Mucosa of descending colon (tissue), 3 donors: ENCODE data around the gene BCO1. TPM values are rescaled to one million over a fixed set of nuclear protein-coding genes. Genes with fewer than 3 reads are reported as not detected.
A peak's percentile ranks its signal among the peaks of the same experiment; 100 is the strongest.

Source experiments
- ATAC-seq: fragments of 200-7000 bp; cut with Tn5 transposase; one replicate; pipeline ENCODE4 v1.9.1; 2020; ENCODE audit warnings: mild to moderate bottlenecking, moderate library complexity
- DNase-seq, 3 donors: peaks; one replicate each; pipeline ENCODE4 v3.0.0-alpha.2; 2020
- H3K36me3 ChIP-seq: fragments of 200-600 bp; one replicate; pipeline ENCODE4 v1.8.0; 2021; ENCODE audit warnings: low read depth, mild to moderate bottlenecking
- H3K4me1 ChIP-seq: fragments of 200-600 bp; one replicate; pipeline ENCODE4 v1.8.0; 2021; ENCODE audit warnings: low read depth, mild to moderate bottlenecking
- H3K4me3 ChIP-seq: fragments of 200-600 bp; one replicate; pipeline ENCODE4 v1.8.0; 2021; ENCODE audit warnings: mild to moderate bottlenecking
- H3K9me3 ChIP-seq: fragments of 200-600 bp; one replicate; pipeline ENCODE4 v1.8.0; 2021; ENCODE audit warnings: mild to moderate bottlenecking
- CTCF ChIP-seq: fragments of 200-600 bp; IDR thresholded peaks from one replicate; pipeline ENCODE4 v1.8.0; 2022; ENCODE audit warnings: antibody characterized with exemption, mild to moderate bottlenecking
- intact Hi-C, 2 donors: fragments of 100-400 bp; cut with DNase I in 1 of 2; cut with micrococcal nuclease in 1 of 2; formaldehyde crosslinking; loops; one replicate each; pipeline versions ENCODE4 v1.11.0 to v1.11.1; 2022; cut with DNase I, micrococcal nuclease
- total RNA-seq, 3 donors: library from RNA; stranded (reverse); fragmentation: NEBNext Ultra II Directional in 2 of 3; extraction: Animal tissue kit (Norgen Biotek cat#: 25700) in 2 of 3; gene quantifications; one replicate each; pipeline versions ENCODE4 v1.2.1 to v1.2.4, GENCODE V29; 2021 to 2023
- donor health status: DM: no; HTN: no; CAD: no; lungs with moderate emphysema.
- donor health status: DM: no; HTN: no; CAD: no.
- donor health status: DM: no; HTN: yes; CAD: no.

The BCO1 gene
- total RNA-seq, 3 donors from 2014 or later, result 2.2 to 6.5 (median 4.5) TPM

- H3K9me3 ChIP-seq, result no peaks in the 10 kb centered on the region
- no peak for DNase-seq
- no peak overlapping the region for H3K4me3 ChIP-seq
- intact Hi-C loops, result no loop called here
- H3K36me3 ChIP-seq, result no peaks in the 10 kb centered on the region
- ATAC-seq, result no peak
- no peaks in the 10 kb centered on the region for H3K4me1 ChIP-seq
- no peak for TF ChIP-seq CTCF
These were observed 25.5 kb upstream of the BCO1 start for GRCh38 chr16:81212830-81213465.

- intact Hi-C loops, result no loop called here
- H3K4me3 ChIP-seq, result no peak overlapping the region
- peak; percentile 9 for TF ChIP-seq CTCF
- H3K9me3 ChIP-seq, result no peaks in the 10 kb centered on the region
- H3K36me3 ChIP-seq, result no peaks in the 10 kb centered on the region
- peak; percentile 63 for ATAC-seq
- DNase-seq, result peak in 2 of 3 donors; percentile 39 to 46
- H3K4me1 ChIP-seq, result no peaks in the 10 kb centered on the region
These were observed 23.7 kb upstream of the BCO1 start for GRCh38 chr16:81214745-81215166.

GRCh38 chr16:81216114-81216513, 22.4 kb upstream of the BCO1 start:
- Histone ChIP-seq H3K4me3 (no peak overlapping the region), H3K4me1 (no peaks in the 10 kb centered on the region), H3K9me3 (no peaks in the 10 kb centered on the region), H3K36me3 (no peaks in the 10 kb centered on the region)
- no peak for DNase-seq
- no peak for TF ChIP-seq CTCF
- intact Hi-C loops, result no loop called here
- ATAC-seq, result no peak

- Histone ChIP-seq H3K4me1 (no peaks in the 10 kb centered on the region), H3K36me3 (no peaks in the 10 kb centered on the region)
- no peak for ATAC-seq
These were observed 21.8 kb upstream of the BCO1 start for GRCh38 chr16:81216706-81217105.

GRCh38 chr16:81219151-81219550, 19.3 kb upstream of the BCO1 start:
- H3K4me1 ChIP-seq, result no peaks in the 10 kb centered on the region
- intact Hi-C loops, result no loop called here
- ATAC-seq (no peak), DNase-seq (no peak)
- no peak for TF ChIP-seq CTCF
- no peaks in the 10 kb centered on the region for H3K36me3 ChIP-seq
- H3K4me3 ChIP-seq, result no peak overlapping the region
- H3K9me3 ChIP-seq, result no peaks in the 10 kb centered on the region

More at GRCh38 chr16:81216706-81217105, 21.8 kb upstream of the BCO1 start:
- intact Hi-C loops, result no loop called here
- Histone ChIP-seq H3K4me3 (no peak overlapping the region), H3K9me3 (no peaks in the 10 kb centered on the region)
- DNase-seq, result no peak
- no peak for TF ChIP-seq CTCF

GRCh38 chr16:81220349-81220748, 18.1 kb upstream of the BCO1 start:
- no peak for TF ChIP-seq CTCF
- no peak for DNase-seq
- H3K9me3 ChIP-seq, result no peaks in the 10 kb centered on the region
- H3K4me3 ChIP-seq, result no peak overlapping the region
- H3K4me1 ChIP-seq, result no peaks in the 10 kb centered on the region
- no peaks in the 10 kb centered on the region for H3K36me3 ChIP-seq
- no peak for ATAC-seq
- intact Hi-C loops, result no loop called here
